Choroid plexus epithelial cell (primary cell): ENCODE results near the gene USF1.

Experiments
- DNase-seq: peaks from one replicate; pipeline ENCODE4 v3.0.0-alpha.2; 2010; ENCODE audit warnings: low read depth
- H3K4me3 ChIP-seq: 2 replicates; pipeline ENCODE4 v1.5.1; 2011; ENCODE audit warnings: low read depth, mild to moderate bottlenecking, control low read depth, low read length, moderate library complexity
- CTCF ChIP-seq: conservative IDR thresholded peaks from 2 replicates; pipeline ENCODE4 v1.5.1; 2011; ENCODE audit warnings: low read depth, mild to moderate bottlenecking, control low read depth, inconsistent platforms, low read length, moderate library complexity

Gene USF1

GRCh38 chr1:161047436-161048420 is 2.0 kb upstream of the USF1 start:
- no peak overlapping the region for H3K4me3 ChIP-seq
- DNase-seq, result no peak
- TF ChIP-seq CTCF, result no peak

GRCh38 chr1:161046605-161047228 is 940 bp upstream of the USF1 start:
- DNase-seq, result peak; percentile 11
- TF ChIP-seq CTCF, result no peak
- peak overlapping the region; percentile 84 for H3K4me3 ChIP-seq

- DNase-seq, result peak; percentile 70
- TF ChIP-seq CTCF, result no peak
- H3K4me3 ChIP-seq, result peak overlapping the region; percentile 84
These were observed 655 bp downstream of the USF1 start for GRCh38 chr1:161044908-161045735.

- DNase-seq, result no peak
- H3K4me3 ChIP-seq, result peak overlapping the region; percentile 84
- no peak for TF ChIP-seq CTCF
These were observed 1.3 kb downstream of the USF1 start for GRCh38 chr1:161044535-161044907.

GRCh38 chr1:161039546-161039945 is 6.2 kb downstream of the USF1 start:
- DNase-seq, result no peak
- no peak for TF ChIP-seq CTCF
- H3K4me3 ChIP-seq, result no peak overlapping the region

- no peak for TF ChIP-seq CTCF
- peak overlapping the region; percentile 53 for H3K4me3 ChIP-seq
- no peak for DNase-seq
These were observed 6.6 kb downstream of the USF1 start for GRCh38 chr1:161039154-161039545.
